Endodermal cell (in vitro differentiated cells): Measurements from ENCODE around the gene PNO1. TPM values are rescaled to one million over a fixed set of nuclear protein-coding genes. Genes with fewer than 3 reads are reported as not detected.
A peak's percentile ranks its signal among the peaks of the same experiment; 100 is the strongest.

Experiments
- DNase-seq: peaks from one replicate; pipeline ENCODE4 v3.0.0-alpha.2; 2017
- H3K27ac ChIP-seq: 2 replicates; pipeline ENCODE4 v1.5.1; 2013; ENCODE audit warnings: mild to moderate bottlenecking, low read depth, low read length, moderate library complexity
- H3K27me3 ChIP-seq: 2 replicates; pipeline ENCODE4 v1.6.1; 2013; ENCODE audit warnings: mild to moderate bottlenecking, low read length, moderate library complexity; ENCODE audit not compliant: insufficient read depth, control insufficient read depth, poor library complexity, severe bottlenecking
- H3K36me3 ChIP-seq: 2 replicates; pipeline ENCODE4 v1.7.0; 2013; ENCODE audit warnings: mild to moderate bottlenecking, low read length, moderate library complexity; ENCODE audit not compliant: control insufficient read depth, insufficient read depth
- H3K4me1 ChIP-seq: one replicate; pipeline ENCODE4 v1.7.0; 2013; ENCODE audit warnings: low read length; ENCODE audit not compliant: control insufficient read depth, insufficient read depth
- H3K4me3 ChIP-seq: 2 replicates; pipeline ENCODE4 v1.5.1; 2013; ENCODE audit warnings: mild to moderate bottlenecking, low read length, moderate library complexity
- H3K9ac ChIP-seq: 2 replicates; pipeline ENCODE4 v1.6.1; 2013; ENCODE audit warnings: mild to moderate bottlenecking, low read length, moderate library complexity; ENCODE audit not compliant: poor library complexity, severe bottlenecking; ENCODE audit errors: extremely low read depth
- H3K9me3 ChIP-seq: 2 replicates; pipeline ENCODE4 v1.6.1; 2013; ENCODE audit warnings: mild to moderate bottlenecking, low read length, moderate library complexity; ENCODE audit not compliant: control insufficient read depth
- H3K27ac Mint-ChIP-seq: 2 replicates; pipeline ENCODE4 v1.8.0; 2020; ENCODE audit warnings: mixed read lengths
- H3K27me3 Mint-ChIP-seq: 2 replicates; pipeline ENCODE4 v1.8.0; 2021; ENCODE audit warnings: mild to moderate bottlenecking, mixed read lengths; ENCODE audit not compliant: insufficient read depth
- H3K36me3 Mint-ChIP-seq: 2 replicates; pipeline ENCODE4 v1.8.0; 2020; ENCODE audit warnings: low read depth, mixed read lengths
- H3K4me1 Mint-ChIP-seq: 2 replicates; pipeline ENCODE4 v1.8.0; 2020; ENCODE audit warnings: mixed read lengths
- H3K4me3 Mint-ChIP-seq: 2 replicates; pipeline ENCODE4 v1.8.0; 2020; ENCODE audit warnings: mild to moderate bottlenecking, moderate library complexity, mixed read lengths
- H3K9me3 Mint-ChIP-seq: 2 replicates; pipeline ENCODE4 v1.8.0; 2020; ENCODE audit warnings: mild to moderate bottlenecking, mixed read lengths
- WGBS, 2 experiments: methylation state at CpG; one replicate each; pipeline versions ENCODE4 v1.1.5 to v1.1.7; 2013; ENCODE audit warnings: missing lambda C conversion rate in 2 of 2, mixed read lengths in 1 of 2; ENCODE audit not compliant: insufficient coverage in 1 of 2, insufficient read length in 1 of 2; 5-methylcytosine and 5-hydroxymethylcytosine counted together
- total RNA-seq, 2 donors: library from RNA; stranded (reverse); fragmentation: NEBNext Ultra II Directional in 1 of 2; extraction: Animal tissue kit (Norgen Biotek cat#: 25700) in 1 of 2; gene quantifications; 2 replicates in 1 of 2; 3 replicates in 1 of 2; pipeline ENCODE4 v1.2.1, GENCODE V29; 2021
- TF ChIP-seq, protein P1 (sequence below): fragments of 200-600 bp; sonication (generic); conservative IDR thresholded peaks from 2 replicates; pipeline ENCODE4 v1.5.0; 2021; ENCODE audit warnings: antibody characterized with exemption, mild to moderate bottlenecking

Gene PNO1
- total RNA-seq, 2 donors from 2014 or later: 16.6 to 21.3 TPM

DNA sequence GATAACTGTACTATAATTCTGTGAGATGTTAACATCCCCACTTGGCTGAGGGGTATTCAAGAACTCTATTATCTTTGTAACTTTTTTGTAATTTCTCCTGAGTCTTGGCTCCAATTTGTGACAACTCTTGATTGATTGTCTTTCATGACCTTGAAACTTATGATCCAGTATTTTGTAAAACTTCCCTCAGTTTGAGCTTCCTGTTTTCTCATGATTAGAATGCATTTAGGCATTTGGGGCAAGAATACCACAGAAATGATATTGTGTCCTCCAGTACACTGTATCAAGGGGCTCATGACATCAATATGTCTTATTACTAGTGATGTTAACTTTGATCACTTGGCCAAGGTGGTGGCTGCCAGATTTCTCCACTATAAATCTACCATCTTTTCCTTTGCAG, 37.4 kb downstream of the PNO1 start:
- Mint-ChIP-seq H3K9me3 (no peaks in the 10 kb centered on the region), H3K36me3 (peaks cover 4% of the 10 kb centered on the region), H3K4me3 (no peak overlapping the region), H3K27ac (no peak overlapping the region), H3K27me3 (no peaks in the 10 kb centered on the region), H3K4me1 (peaks cover 21% of the 10 kb centered on the region)
- Histone ChIP-seq H3K9me3 (no peaks in the 10 kb centered on the region), H3K27ac (no peak overlapping the region), H3K4me3 (no peak overlapping the region), H3K27me3 (no peaks in the 10 kb centered on the region), H3K36me3 (no peaks in the 10 kb centered on the region), H3K9ac (no peak overlapping the region), H3K4me1 (peaks cover 4% of the 10 kb centered on the region)
- DNase-seq: no peak
- TF ChIP-seq, protein P1, sequence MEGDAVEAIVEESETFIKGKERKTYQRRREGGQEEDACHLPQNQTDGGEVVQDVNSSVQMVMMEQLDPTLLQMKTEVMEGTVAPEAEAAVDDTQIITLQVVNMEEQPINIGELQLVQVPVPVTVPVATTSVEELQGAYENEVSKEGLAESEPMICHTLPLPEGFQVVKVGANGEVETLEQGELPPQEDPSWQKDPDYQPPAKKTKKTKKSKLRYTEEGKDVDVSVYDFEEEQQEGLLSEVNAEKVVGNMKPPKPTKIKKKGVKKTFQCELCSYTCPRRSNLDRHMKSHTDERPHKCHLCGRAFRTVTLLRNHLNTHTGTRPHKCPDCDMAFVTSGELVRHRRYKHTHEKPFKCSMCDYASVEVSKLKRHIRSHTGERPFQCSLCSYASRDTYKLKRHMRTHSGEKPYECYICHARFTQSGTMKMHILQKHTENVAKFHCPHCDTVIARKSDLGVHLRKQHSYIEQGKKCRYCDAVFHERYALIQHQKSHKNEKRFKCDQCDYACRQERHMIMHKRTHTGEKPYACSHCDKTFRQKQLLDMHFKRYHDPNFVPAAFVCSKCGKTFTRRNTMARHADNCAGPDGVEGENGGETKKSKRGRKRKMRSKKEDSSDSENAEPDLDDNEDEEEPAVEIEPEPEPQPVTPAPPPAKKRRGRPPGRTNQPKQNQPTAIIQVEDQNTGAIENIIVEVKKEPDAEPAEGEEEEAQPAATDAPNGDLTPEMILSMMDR: no peak

DNA sequence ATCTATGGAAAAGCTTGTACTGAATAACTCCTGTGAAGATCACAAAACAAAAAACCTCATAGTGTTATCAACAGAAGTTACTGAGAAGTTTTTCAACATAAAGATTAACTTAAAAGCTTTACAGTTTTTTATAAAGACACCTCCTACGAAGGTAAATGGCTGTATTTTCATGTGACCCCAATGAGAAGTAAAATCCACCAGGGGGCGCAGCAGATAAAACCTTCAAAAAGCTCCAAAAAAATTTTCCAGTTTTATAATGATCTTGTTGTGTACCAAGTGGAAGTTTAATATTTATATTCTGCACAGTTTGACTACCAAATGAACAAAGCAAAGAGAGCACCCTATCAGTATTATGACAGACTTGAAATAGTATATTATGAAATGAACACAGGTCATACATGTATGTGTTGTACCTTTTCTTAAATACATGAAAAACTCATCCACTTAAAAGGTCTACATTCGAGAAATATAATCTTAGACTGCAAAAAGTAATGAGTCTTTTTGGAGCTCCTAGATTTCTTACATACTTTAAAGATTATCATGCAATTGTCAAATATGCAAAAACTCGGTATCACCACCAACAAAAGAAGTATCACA, 38.5 kb downstream of the PNO1 start:
- no peaks in the 10 kb centered on the region for H3K27me3 Mint-ChIP-seq
- Histone ChIP-seq H3K4me3 (no peak overlapping the region), H3K36me3 (peaks cover 3% of the 10 kb centered on the region), H3K27ac (no peak overlapping the region), H3K27me3 (no peaks in the 10 kb centered on the region), H3K9me3 (no peaks in the 10 kb centered on the region), H3K9ac (no peak overlapping the region), H3K4me1 (peaks cover 4% of the 10 kb centered on the region)
- peaks cover 12% of the 10 kb centered on the region for H3K4me1 Mint-ChIP-seq
- DNase-seq: no peak
- H3K27ac Mint-ChIP-seq: no peak overlapping the region
- H3K36me3 Mint-ChIP-seq: peaks cover 4% of the 10 kb centered on the region
- H3K9me3 Mint-ChIP-seq: no peaks in the 10 kb centered on the region
- TF ChIP-seq, protein P1: peak; percentile 75
- H3K4me3 Mint-ChIP-seq: no peak overlapping the region
- 58 to 67% methylated on average over 1 to 4 of the region's 4 CpGs for WGBS, 2 experiments

DNA sequence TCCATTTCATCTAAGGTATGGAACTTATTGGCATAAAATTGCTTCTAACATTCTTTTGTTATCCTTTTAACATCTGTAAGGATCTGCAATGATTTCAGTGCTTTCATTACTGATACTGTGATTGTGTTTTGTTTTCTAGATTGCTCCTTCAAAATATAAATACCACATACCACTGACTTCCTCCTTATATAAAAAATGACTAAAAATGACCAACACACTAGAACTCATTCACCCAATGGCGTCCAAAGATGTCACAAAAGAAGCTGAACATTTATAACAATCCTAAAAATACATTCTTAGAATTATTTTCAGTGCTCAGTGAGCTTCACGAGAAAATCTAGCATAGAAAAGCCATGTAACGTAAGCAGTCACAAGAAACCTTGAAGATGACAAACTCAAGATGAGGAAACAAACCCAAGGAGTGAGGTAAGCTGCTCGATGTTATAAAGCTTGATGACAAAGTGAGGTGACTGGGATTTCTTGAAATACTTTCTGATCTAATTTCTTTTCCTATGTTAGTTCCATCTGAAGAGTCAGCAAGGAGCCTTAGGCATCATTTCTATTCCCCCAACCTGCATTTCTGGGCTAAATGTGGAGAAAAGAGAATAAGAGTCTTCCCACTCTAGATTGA, 42.6 kb downstream of the PNO1 start:
- TF ChIP-seq, protein P1: no peak
- no peak for DNase-seq
- H3K27me3 ChIP-seq: no peaks in the 10 kb centered on the region
- H3K9me3 ChIP-seq: no peaks in the 10 kb centered on the region
- H3K27ac Mint-ChIP-seq: peak overlapping the region; percentile 12
- no peak overlapping the region for H3K4me3 ChIP-seq
- no peak overlapping the region for H3K9ac ChIP-seq
- H3K27ac ChIP-seq: no peak overlapping the region
- no peak overlapping the region for H3K4me3 Mint-ChIP-seq
- peaks cover 7% of the 10 kb centered on the region for H3K4me1 Mint-ChIP-seq
- no peaks in the 10 kb centered on the region for H3K9me3 Mint-ChIP-seq
- WGBS, 2 experiments: 94 to 95% methylated on average over 3 to 4 of the region's 4 CpGs
- no peaks in the 10 kb centered on the region for H3K4me1 ChIP-seq
- peaks cover 5% of the 10 kb centered on the region for H3K36me3 Mint-ChIP-seq
- H3K27me3 Mint-ChIP-seq: no peaks in the 10 kb centered on the region
- peaks cover 6% of the 10 kb centered on the region for H3K36me3 ChIP-seq
